DOHH2 (cell line): ENCODE results near the gene C1orf174.

Experiments
- CTCF ChIP-seq: fragments of 200-600 bp; sonication (generic); IDR thresholded peaks from one replicate; pipeline ENCODE4 v1.5.1; 2014; ENCODE audit warnings: antibody characterized with exemption, mild to moderate bottlenecking, low read depth, low read length; ENCODE audit not compliant: poor library complexity, severe bottlenecking
- EZH2phosphoT487 ChIP-seq: fragments of 200-600 bp; sonication (generic); IDR thresholded peaks from 2 replicates; pipeline ENCODE4 v1.6.1; 2017; ENCODE audit warnings: borderline replicate concordance, mild to moderate bottlenecking, antibody characterized with exemption, low read length, moderate library complexity, mixed read lengths

GRCh38 chr1:3871451-3871805, 28.6 kb downstream of the C1orf174 start:
- TF ChIP-seq CTCF (no peak), EZH2phosphoT487 (no peak)
